ENCODE measurements around the gene CORO1C. TPM values are rescaled to one million over a fixed set of nuclear protein-coding genes. Genes with fewer than 3 reads are reported as not detected.

CORO1C gene
- total RNA-seq, 4 donors from 2014 or later: 68.1 to 153 (median 128) TPM

- Histone ChIP-seq H3K27me3 (no peaks in the 10 kb centered on the region), H3K27ac (peak overlapping the region; percentile 27 to 86 (median 60)), H3K4me3 (no peak overlapping the region), H3K36me3 (no peaks in the 10 kb centered on the region), H3K4me1 (peaks cover 22 to 49% (median 31%) of the 10 kb centered on the region in 4 donors), H3K9me3 (no peaks in the 10 kb centered on the region)
- TF ChIP-seq POLR2AphosphoS5 (IDR thresholded peaks at IDR 0.05) (no peak), POLR2A (IDR thresholded peaks at IDR 0.05) (no peak), CTCF (IDR thresholded peaks at IDR 0.05) (no peak), EP300 (IDR thresholded peaks at IDR 0.05; ENCODE audit: low read depth) (no peak)
- intact Hi-C loops (cut with DNase I; ENCODE audit: low total_unique reads) (no loop called here), in situ Hi-C loops (cut with MboI; ENCODE audit: low pct_ligation_motif_present in 1 of 4, low pct_unique_long_range_greater_than_20kb in 1 of 4, low sequenced_read_pairs in 3 of 4) (no loop called here)
- DNase-seq: no peak
- 95% methylated on average over 1 of the region's 1 CpG; no CpG with 5 or more reads in 1 of the 2 donors for WGBS, 2 donors (ENCODE audit: low coverage in 1 of 2)
Observed at GRCh38 chr12:108770963-108771362, 39.6 kb upstream of the CORO1C start.

- in situ Hi-C loops (cut with MboI; ENCODE audit: low pct_ligation_motif_present in 1 of 4, low pct_unique_long_range_greater_than_20kb in 1 of 4, low sequenced_read_pairs in 3 of 4): no loop called here
- H3K9me3 ChIP-seq: no peaks in the 10 kb centered on the region
- no peaks in the 10 kb centered on the region for H3K27me3 ChIP-seq
- TF ChIP-seq EP300 (IDR thresholded peaks at IDR 0.05; ENCODE audit: low read depth) (no peak), CTCF (IDR thresholded peaks at IDR 0.05) (no peak), POLR2AphosphoS5 (IDR thresholded peaks at IDR 0.05) (no peak), POLR2A (IDR thresholded peaks at IDR 0.05) (no peak)
- no peak overlapping the region for H3K4me3 ChIP-seq
- DNase-seq: no peak
- H3K27ac ChIP-seq: peak overlapping the region; percentile 5 to 54 (median 24)
- intact Hi-C loops (cut with DNase I; ENCODE audit: low total_unique reads): no loop called here
- H3K4me1 ChIP-seq: peaks cover 22 to 49% (median 31%) of the 10 kb centered on the region in 4 donors
- WGBS, 2 donors (ENCODE audit: low coverage in 1 of 2): 74% methylated on average over 11 of the region's 11 CpGs; no CpG with 5 or more reads in 1 of the 2 donors
- H3K36me3 ChIP-seq: no peaks in the 10 kb centered on the region
Observed at GRCh38 chr12:108770269-108770829, 39.0 kb upstream of the CORO1C start.

- in situ Hi-C loops (cut with MboI; ENCODE audit: low pct_ligation_motif_present in 1 of 4, low pct_unique_long_range_greater_than_20kb in 1 of 4, low sequenced_read_pairs in 3 of 4): no loop called here
Observed at GRCh38 chr12:108768591-108769500, 37.5 kb upstream of the CORO1C start.

More at GRCh38 chr12:108768591-108769500, 37.5 kb upstream of the CORO1C start:
- H3K9me3 ChIP-seq: no peaks in the 10 kb centered on the region
- intact Hi-C loops (cut with DNase I; ENCODE audit: low total_unique reads): no loop called here
- peak overlapping the region in 3 of 4 donors; percentile 36 to 46 (median 45) for H3K4me3 ChIP-seq
- TF ChIP-seq POLR2AphosphoS5 (IDR thresholded peaks at IDR 0.05) (peak in 2 of 3 donors; percentile 44 to 46), POLR2A (IDR thresholded peaks at IDR 0.05) (peak; percentile 36), CTCF (IDR thresholded peaks at IDR 0.05) (peak in 1 of 5 experiments; percentile 20), EP300 (IDR thresholded peaks at IDR 0.05; ENCODE audit: low read depth) (no peak)
- H3K27ac ChIP-seq: peak overlapping the region; percentile 18 to 58 (median 44)
- WGBS, 2 donors (ENCODE audit: low coverage in 1 of 2): 20 to 80% methylated on average over 3 to 28 of the region's 40 CpGs
- H3K27me3 ChIP-seq: no peaks in the 10 kb centered on the region
- DNase-seq: peak; percentile 89
- H3K36me3 ChIP-seq: no peaks in the 10 kb centered on the region
- peaks cover 13 to 36% (median 19%) of the 10 kb centered on the region in 4 donors for H3K4me1 ChIP-seq

All from transverse colon (tissue), 4 donors.